Epidermal melanocyte (primary cell): ENCODE measurements around the gene PNMT.
"Not testable (repeated sequence)": the region's sequence is repeated elsewhere in the genome, so short reads cannot be mapped to it uniquely, and the experiment has no call there.

ENCODE experiments used
- DNase-seq: peaks from one replicate; pipeline ENCODE4 v3.0.0; 2011; ENCODE audit warnings: low spot score; ENCODE audit not compliant: insufficient read length

The PNMT gene

GRCh38 chr17:39709319-39709997, 41.2 kb downstream of the PNMT start:
- no peak for DNase-seq

- DNase-seq: no peak
These were observed 42.0 kb downstream of the PNMT start for GRCh38 chr17:39709998-39710964.

- not testable (repeated sequence) for DNase-seq
These were observed 42.8 kb downstream of the PNMT start for GRCh38 chr17:39711071-39711470.

GRCh38 chr17:39711851-39712250, 43.6 kb downstream of the PNMT start:
- DNase-seq: no peak

GRCh38 chr17:39714234-39714633, 46.0 kb downstream of the PNMT start:
- DNase-seq: no peak

GRCh38 chr17:39715375-39716072, 47.3 kb downstream of the PNMT start:
- no peak for DNase-seq

- no peak for DNase-seq
These were observed 48.0 kb downstream of the PNMT start for GRCh38 chr17:39716073-39716818.

- DNase-seq: no peak
These were observed 48.8 kb downstream of the PNMT start for GRCh38 chr17:39716879-39717536.

- DNase-seq: no peak
These were observed 49.4 kb downstream of the PNMT start for GRCh38 chr17:39717660-39718059.

- no peak for DNase-seq
These were observed 51.5 kb downstream of the PNMT start for GRCh38 chr17:39719563-39720355.
